GM18507 (cell line): ENCODE results near the gene OSM.
"Not testable (repeated sequence)": the region's sequence is repeated elsewhere in the genome, so short reads cannot be mapped to it uniquely, and the experiment has no call there.

Experiments used
- DNase-seq: peaks from one replicate; pipeline ENCODE4 v3.0.0; 2011; ENCODE audit warnings: low read depth; ENCODE audit not compliant: insufficient read length; ENCODE audit errors: extremely low spot score
- FAIRE-seq: peaks from 2 replicates; lab custom pipeline; 2011; peaks lifted over from hg19 to GRCh38; lab: Jason Lieb, UNC

Gene OSM

DNA sequence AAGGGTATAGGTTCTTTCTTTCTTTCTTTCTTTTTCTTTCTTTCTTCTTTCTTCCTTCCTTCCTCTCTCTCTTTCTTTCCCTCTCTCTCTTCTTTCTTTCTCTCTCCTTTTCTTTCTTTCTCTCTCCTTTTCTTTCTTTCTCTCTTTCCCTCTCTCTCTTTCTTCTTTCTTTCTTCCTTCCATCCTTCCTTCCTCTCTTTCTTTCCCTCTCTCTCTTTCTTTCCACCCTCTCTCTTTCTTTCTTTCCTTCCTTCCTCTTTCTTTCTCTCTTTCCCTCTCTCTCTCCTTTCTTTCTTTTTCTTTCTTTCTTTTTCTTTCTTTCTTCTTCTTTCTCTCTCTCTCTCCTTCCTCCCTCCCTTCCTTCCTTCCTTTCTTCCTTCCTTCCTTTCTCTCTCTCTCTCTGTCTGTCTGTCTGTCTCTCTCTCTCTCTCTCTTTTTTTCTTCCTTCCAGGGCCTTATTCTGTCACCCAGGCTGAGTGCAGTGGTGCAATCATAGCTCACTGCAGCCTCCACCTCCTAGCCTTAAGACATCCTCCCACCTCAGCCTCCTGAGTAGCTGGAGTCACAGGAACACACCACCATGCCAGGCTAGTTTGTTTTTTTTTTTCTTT, 46.9 kb downstream of the OSM start:
- FAIRE-seq (no peak), DNase-seq (no peak)

DNA sequence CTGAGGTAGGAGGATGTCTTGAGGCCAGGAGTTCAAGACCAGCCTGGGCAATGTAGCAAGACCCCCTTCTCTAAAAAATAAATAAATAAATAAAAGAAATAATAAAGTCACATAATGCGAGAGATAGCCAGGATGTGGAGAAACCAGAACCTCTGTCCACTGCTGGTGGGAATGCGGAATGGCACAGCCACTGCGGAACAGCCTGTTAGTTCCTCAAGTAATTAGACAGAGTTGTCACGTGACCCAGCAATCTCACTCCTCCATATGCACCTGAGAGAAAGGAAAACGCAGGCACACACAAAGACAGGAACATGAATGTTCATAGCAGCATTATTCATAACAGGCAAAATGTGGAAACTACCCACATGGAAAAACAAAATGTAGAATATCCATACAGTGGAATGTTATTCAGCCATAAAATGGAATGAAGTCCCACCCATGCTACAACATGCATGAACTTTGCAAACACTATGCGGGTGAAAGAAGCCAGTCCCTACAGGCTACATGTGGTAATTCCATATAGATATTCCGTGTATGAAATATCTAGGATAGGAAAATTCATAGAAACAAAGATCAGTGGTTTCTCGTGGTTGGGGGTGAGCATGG, 47.5 kb downstream of the OSM start:
- no peak for DNase-seq

DNA sequence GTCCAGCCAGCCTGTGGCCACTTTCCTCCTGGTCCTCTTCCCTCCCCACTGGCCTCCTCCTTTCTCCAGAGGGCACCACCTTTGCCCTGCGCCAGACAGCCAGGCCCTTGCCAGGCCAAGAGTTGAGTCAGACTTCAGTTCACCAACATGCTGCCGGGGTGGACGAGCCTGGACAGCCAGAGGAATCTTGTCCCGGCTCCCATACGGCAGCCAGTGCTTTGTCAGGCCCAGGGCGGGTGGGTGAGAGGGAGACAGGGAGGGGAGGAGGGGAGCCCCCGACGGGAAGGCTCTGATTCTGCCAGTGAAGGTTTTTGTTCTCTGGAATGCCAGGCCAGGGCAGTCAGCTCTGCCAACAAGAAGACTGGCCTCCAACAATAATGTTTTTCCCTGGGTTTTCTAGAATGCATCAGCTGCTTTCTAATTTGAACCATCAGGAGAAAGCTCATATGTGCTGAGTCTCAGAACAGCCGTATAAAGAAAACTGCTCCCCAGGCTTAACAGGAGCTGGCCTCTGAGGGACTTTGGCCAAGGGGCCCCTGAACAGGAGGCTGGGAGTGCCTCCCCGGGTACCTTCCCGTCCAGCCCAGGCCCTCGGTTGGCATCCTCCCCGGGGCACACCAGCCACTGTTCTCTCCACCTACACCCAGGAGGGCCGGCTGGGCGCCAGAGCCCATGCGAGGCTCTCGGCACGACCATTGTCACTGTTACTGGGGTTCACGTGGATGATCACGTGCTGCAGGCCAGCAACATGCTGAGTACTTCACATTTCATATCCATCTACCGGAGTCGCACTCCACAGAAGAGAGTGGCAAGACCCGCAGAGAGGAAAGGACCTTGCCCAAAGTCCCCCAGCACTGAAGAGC, 48.7 kb downstream of the OSM start:
- FAIRE-seq, result no peak
- DNase-seq, result no peak

More for the DNA sequence above, 47.5 kb downstream of the OSM start:
- FAIRE-seq, result no peak

GRCh38 chr22:30216710-30217109, 49.9 kb downstream of the OSM start:
- FAIRE-seq, result no peak

GRCh38 chr22:30216272-30216671, 50.4 kb downstream of the OSM start:
- DNase-seq, FAIRE-seq: not testable (repeated sequence)

More at GRCh38 chr22:30216710-30217109, 49.9 kb downstream of the OSM start:
- DNase-seq, result no peak

- DNase-seq, result no peak
- no peak for FAIRE-seq
Observed at GRCh38 chr22:30214703-30215407, 51.8 kb downstream of the OSM start.

DNA sequence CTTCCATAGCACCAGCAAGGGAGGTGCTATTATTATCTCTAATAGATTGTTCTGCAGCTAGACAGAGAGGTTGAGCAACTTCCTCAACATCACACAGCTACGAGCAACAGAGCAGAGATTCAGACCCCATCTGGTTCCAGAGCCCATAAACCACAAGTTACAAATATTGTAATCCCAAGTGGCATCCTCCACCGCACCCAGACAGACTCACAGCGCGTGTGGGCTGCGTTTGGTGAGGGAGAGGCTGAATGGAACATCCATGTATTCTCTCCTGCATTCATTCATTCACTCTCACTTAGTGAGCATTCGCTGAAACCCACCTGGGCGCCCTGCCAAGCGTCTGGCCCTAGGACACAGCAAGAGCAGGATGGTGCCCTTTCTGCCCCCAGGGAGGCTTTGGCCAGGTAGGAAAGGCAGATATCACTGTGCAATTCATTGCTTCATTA, 53.6 kb downstream of the OSM start:
- FAIRE-seq, result no peak
- DNase-seq, result no peak
